BJ (cell line): ENCODE data around the gene DPP6. TPM values are rescaled to one million over a fixed set of nuclear protein-coding genes. Genes with fewer than 3 reads are reported as not detected.

ENCODE experiments used
- CTCF ChIA-PET: fragments of 350-600 bp; formaldehyde crosslinking; extraction: SDS; loops from one replicate; lab custom pipeline; 2021; ENCODE audit warnings: antibody characterized with exemption, inconsistent platforms; lab: Yijun Ruan, JAX
- POLR2A ChIA-PET: fragments of 300-600 bp; sonication (Branson Sonifier 250); formaldehyde crosslinking; extraction: SDS; loops from one replicate; lab custom pipeline; 2021; ENCODE audit warnings: antibody characterized with exemption; lab: Charles Lee
- DNase-seq: peaks from one replicate; pipeline ENCODE4 v3.0.0-alpha.2; 2011; ENCODE audit warnings: low read depth
- H3K27me3 ChIP-seq: 2 replicates; pipeline ENCODE4 v1.6.0; 2011; ENCODE audit warnings: low read length; ENCODE audit not compliant: control insufficient read depth, insufficient read depth
- H3K36me3 ChIP-seq: 2 replicates; pipeline ENCODE4 v1.5.1; 2011; ENCODE audit warnings: low read length; ENCODE audit not compliant: control insufficient read depth, insufficient read depth
- H3K4me3 ChIP-seq: 2 replicates; pipeline ENCODE4 v1.5.1; 2011; ENCODE audit warnings: low read depth, mild to moderate bottlenecking, control low read depth, low read length
- polyA plus RNA-seq: library from polyadenylated mRNA; depleted of rRNA; stranded (reverse); fragments of >200 nt; gene quantifications from 2 replicates; pipeline ENCODE4 v1.2.3, GENCODE V29; 2011
- TF ChIP-seq, protein P1 (sequence below): IDR thresholded peaks from 2 replicates; pipeline ENCODE4 v1.5.1; 2011; ENCODE audit warnings: low read depth, mild to moderate bottlenecking, control low read depth, inconsistent platforms, low read length, moderate library complexity; ENCODE audit not compliant: insufficient read depth

DPP6 gene
- polyA plus RNA-seq, 1 experiment: not detected

DNA sequence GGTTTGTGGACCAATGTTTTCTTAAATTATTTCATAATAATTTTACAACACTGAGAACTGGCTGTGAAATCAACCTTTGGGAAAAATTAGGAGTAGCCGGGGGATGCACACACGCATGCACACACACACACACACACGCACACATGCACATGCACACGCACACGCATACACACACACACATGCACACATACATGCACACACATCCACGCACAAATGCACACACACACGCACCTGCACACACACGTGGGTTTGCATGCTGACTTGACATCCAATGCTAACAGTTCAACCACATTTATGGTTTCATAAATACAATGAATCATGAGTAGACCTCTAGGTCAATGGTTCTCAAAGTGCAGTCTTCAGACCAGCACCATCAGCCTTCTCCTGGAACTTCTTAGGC, 354.1 kb downstream of the DPP6 start:
- no peaks in the 10 kb centered on the region for H3K27me3 ChIP-seq
- TF ChIP-seq, protein P1, sequence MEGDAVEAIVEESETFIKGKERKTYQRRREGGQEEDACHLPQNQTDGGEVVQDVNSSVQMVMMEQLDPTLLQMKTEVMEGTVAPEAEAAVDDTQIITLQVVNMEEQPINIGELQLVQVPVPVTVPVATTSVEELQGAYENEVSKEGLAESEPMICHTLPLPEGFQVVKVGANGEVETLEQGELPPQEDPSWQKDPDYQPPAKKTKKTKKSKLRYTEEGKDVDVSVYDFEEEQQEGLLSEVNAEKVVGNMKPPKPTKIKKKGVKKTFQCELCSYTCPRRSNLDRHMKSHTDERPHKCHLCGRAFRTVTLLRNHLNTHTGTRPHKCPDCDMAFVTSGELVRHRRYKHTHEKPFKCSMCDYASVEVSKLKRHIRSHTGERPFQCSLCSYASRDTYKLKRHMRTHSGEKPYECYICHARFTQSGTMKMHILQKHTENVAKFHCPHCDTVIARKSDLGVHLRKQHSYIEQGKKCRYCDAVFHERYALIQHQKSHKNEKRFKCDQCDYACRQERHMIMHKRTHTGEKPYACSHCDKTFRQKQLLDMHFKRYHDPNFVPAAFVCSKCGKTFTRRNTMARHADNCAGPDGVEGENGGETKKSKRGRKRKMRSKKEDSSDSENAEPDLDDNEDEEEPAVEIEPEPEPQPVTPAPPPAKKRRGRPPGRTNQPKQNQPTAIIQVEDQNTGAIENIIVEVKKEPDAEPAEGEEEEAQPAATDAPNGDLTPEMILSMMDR: no peak
- DNase-seq: no peak
- CTCF ChIA-PET: no interaction called here
- H3K36me3 ChIP-seq: no peaks in the 10 kb centered on the region
- H3K4me3 ChIP-seq: no peak overlapping the region
- POLR2A ChIA-PET: no interaction called here

DNA sequence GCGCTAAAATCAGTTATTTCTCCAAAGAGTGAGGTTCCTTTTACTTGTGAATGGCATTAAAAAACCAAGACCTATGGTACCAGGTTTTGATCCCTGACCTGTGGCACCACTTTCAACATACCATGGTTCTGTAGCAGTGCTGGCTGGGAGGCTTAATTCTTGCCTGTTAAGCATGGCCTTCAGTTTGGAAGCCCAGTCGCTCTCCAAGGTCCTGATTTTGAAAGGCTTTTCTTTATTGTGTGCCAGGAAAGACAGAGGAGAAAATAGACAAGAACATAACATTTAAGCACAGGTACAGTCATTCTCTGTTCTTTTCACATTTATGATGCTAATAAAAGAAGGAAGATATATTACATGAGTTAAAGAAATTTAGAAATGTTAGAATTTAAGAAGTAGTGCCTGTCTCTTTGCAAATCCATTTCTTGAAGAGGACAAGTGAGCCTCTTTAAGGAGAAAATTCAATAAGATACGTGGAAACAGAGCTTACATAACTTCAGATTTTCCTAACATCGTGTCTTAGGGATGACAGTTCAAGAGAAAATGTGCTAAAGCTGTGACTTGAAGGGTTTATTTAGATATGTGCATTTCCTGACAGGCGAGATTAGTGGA, 357.6 kb downstream of the DPP6 start:
- H3K27me3 ChIP-seq: no peaks in the 10 kb centered on the region
- H3K4me3 ChIP-seq: no peak overlapping the region
- no peaks in the 10 kb centered on the region for H3K36me3 ChIP-seq
- POLR2A ChIA-PET: no interaction called here
- TF ChIP-seq, protein P1: no peak
- no peak for DNase-seq
- CTCF ChIA-PET: no interaction called here

DNA sequence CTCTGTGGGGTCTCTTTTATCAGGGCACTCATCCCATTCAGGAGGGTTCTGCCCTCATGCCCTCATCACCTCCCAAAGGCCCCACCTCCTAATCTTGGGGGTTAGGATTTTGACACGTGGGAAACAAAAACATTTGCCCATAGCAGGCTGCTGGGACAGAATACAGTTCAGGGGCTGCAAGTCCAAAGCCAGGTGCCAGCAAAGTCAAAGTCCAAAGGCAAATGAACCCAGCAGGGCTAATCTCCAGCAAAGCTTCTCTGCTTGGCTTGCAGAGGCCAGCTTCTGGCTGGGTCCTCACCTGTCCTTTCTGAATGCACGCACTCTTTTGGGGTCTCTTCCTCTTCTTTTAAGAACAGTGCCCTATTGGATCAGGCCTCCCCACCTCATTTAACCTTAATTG, 359.9 kb downstream of the DPP6 start:
- TF ChIP-seq, protein P1: no peak
- no peak overlapping the region for H3K4me3 ChIP-seq
- H3K27me3 ChIP-seq: no peaks in the 10 kb centered on the region
- POLR2A ChIA-PET: no interaction called here
- DNase-seq: no peak
- CTCF ChIA-PET: no interaction called here
- H3K36me3 ChIP-seq: no peaks in the 10 kb centered on the region

DNA sequence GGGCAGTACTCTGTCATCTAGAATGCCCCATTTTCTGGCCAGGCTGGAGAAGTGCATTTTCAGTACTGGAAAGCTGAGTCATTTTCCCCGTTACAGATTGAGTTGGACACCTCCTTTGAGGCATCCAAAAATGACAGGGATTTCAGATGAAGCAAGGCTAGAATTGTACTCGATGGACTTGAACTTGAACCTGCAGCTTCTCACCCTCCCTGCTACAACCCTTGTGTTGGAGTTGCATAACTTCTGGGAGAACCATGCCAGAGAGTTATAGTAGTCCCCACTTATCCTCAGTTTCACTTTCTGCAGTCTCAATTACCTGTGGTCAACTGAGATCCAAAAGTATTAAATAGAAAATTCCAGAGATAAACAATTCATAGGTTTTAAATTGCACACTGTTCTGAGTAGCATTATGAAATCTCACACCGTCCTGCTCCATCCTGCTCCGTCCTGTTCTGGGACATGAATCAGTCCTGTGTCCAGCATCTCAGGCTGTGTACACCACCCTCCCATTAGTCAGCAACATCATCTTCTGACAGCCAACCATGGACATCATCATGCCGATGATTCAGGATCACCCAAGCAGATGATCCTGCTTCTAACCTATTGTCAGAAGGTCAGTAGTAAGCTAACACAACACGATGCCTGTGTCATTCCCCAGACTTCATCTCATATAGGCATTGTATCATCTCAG, 363.7 kb downstream of the DPP6 start:
- ChIA-PET POLR2A (no interaction called here), CTCF (no interaction called here)
- H3K4me3 ChIP-seq: no peak overlapping the region
- no peak for DNase-seq
- H3K27me3 ChIP-seq: no peaks in the 10 kb centered on the region
- H3K36me3 ChIP-seq: no peaks in the 10 kb centered on the region
- TF ChIP-seq, protein P1: no peak

DNA sequence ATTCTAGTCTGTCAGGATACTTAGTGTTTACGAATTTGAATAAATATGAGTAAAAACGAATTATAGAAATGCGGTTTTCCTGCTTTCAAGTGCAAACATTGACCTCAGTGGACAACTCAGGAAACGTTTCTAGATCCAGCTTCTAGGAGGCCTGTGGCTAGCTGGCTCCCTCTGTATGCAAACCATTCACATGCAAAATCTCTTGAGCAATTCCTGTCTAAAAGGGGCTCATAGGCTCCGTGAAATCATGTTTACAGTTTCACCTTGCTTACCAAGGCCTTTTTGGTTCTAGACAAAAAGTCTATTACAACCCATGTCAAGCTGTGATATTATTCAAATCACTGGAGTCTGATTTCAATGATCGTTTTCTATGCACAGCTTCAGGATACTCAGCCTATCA, 364.5 kb downstream of the DPP6 start:
- Histone ChIP-seq H3K36me3 (no peaks in the 10 kb centered on the region), H3K4me3 (no peak overlapping the region), H3K27me3 (no peaks in the 10 kb centered on the region)
- TF ChIP-seq, protein P1: no peak
- ChIA-PET CTCF (no interaction called here), POLR2A (no interaction called here)
- DNase-seq: no peak
